ENCODE data around the gene KBTBD12.
"Not testable (repeated sequence)": the region's sequence is repeated elsewhere in the genome, so short reads cannot be mapped to it uniquely, and the experiment has no call there.

Gene KBTBD12

GRCh38 chr3:127903611-127904375 lies 11.2 kb upstream of the KBTBD12 start:
- no peak for DNase-seq (ENCODE audit: low read depth)

GRCh38 chr3:127905556-127905955 lies 9.5 kb upstream of the KBTBD12 start:
- DNase-seq (ENCODE audit: low read depth) = no peak

- DNase-seq (ENCODE audit: low read depth) = not testable (repeated sequence)
Measured at GRCh38 chr3:127906653-127907052, 8.4 kb upstream of the KBTBD12 start.

- no peak for DNase-seq (ENCODE audit: low read depth)
Measured at GRCh38 chr3:127908202-127908601, 6.8 kb upstream of the KBTBD12 start.

GRCh38 chr3:127908951-127909350 lies 6.1 kb upstream of the KBTBD12 start:
- DNase-seq (ENCODE audit: low read depth) = no peak

GRCh38 chr3:127909646-127910045 lies 5.4 kb upstream of the KBTBD12 start:
- DNase-seq (ENCODE audit: low read depth) = no peak

GRCh38 chr3:127911421-127911931 lies 3.6 kb upstream of the KBTBD12 start:
- DNase-seq (ENCODE audit: low read depth) = no peak

GRCh38 chr3:127913841-127914240 lies 1.2 kb upstream of the KBTBD12 start:
- not testable (repeated sequence) for DNase-seq (ENCODE audit: low read depth)

GRCh38 chr3:127914584-127914983 lies 448 bp upstream of the KBTBD12 start:
- no peak for DNase-seq (ENCODE audit: low read depth)

GRCh38 chr3:127915937-127916493 lies 983 bp downstream of the KBTBD12 start:
- DNase-seq (ENCODE audit: low read depth) = no peak

GRCh38 chr3:127920738-127921137 lies 5.7 kb downstream of the KBTBD12 start:
- DNase-seq (ENCODE audit: low read depth) = no peak

- DNase-seq (ENCODE audit: low read depth) = no peak
Measured at GRCh38 chr3:127923611-127924010, 8.6 kb downstream of the KBTBD12 start.

GRCh38 chr3:127925384-127925783 lies 10.4 kb downstream of the KBTBD12 start:
- no peak for DNase-seq (ENCODE audit: low read depth)

- DNase-seq (ENCODE audit: low read depth) = no peak
Measured at GRCh38 chr3:127927829-127928604, 13.0 kb downstream of the KBTBD12 start.

- peak; percentile 43 for DNase-seq (ENCODE audit: low read depth)
Measured at GRCh38 chr3:127929818-127930413, 14.9 kb downstream of the KBTBD12 start.

GRCh38 chr3:127933396-127933795 lies 18.4 kb downstream of the KBTBD12 start:
- no peak for DNase-seq (ENCODE audit: low read depth)

GRCh38 chr3:127938800-127939199 lies 23.8 kb downstream of the KBTBD12 start:
- DNase-seq (ENCODE audit: low read depth) = no peak

- DNase-seq (ENCODE audit: low read depth) = no peak
Measured at GRCh38 chr3:127940116-127940515, 25.1 kb downstream of the KBTBD12 start.

- no peak for DNase-seq (ENCODE audit: low read depth)
Measured at GRCh38 chr3:127942613-127943012, 27.6 kb downstream of the KBTBD12 start.

- DNase-seq (ENCODE audit: low read depth) = no peak
Measured at GRCh38 chr3:127948211-127948610, 33.2 kb downstream of the KBTBD12 start.

GRCh38 chr3:127949446-127950055 lies 34.5 kb downstream of the KBTBD12 start:
- no peak for DNase-seq (ENCODE audit: low read depth)

- peak; percentile 46 for DNase-seq (ENCODE audit: low read depth)
Measured at GRCh38 chr3:127951276-127951675, 36.2 kb downstream of the KBTBD12 start.
